SW 1271 (cell line): ENCODE measurements around the gene SPRR2G.
"Not testable (repeated sequence)": the region's sequence is repeated elsewhere in the genome, so short reads cannot be mapped to it uniquely, and the experiment has no call there.

Experiments
- DNase-seq, 2 experiments: peaks; one replicate each; lab custom pipeline; 2025; lab: John Stamatoyannopoulos, UW

SPRR2G gene

DNA sequence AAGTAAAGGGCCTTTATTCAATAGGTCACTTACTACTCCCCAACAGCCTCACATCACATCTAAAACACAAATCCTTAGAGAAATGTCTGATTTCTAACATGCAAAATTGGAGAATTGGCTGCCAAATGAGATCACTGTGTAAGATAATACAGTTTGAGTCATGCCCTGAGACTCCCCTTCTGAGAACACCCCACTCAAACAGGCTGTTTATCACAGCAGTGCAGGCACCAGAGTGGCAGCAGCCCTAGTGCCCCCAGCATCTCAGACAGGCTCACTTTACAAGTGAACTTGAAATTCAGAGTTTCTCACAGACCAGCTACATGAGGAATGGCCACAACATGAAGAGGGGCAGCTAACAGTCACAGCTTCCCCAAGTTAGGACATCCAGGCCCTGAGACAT, 35.4 kb downstream of the SPRR2G start:
- DNase-seq: not testable (repeated sequence)

DNA sequence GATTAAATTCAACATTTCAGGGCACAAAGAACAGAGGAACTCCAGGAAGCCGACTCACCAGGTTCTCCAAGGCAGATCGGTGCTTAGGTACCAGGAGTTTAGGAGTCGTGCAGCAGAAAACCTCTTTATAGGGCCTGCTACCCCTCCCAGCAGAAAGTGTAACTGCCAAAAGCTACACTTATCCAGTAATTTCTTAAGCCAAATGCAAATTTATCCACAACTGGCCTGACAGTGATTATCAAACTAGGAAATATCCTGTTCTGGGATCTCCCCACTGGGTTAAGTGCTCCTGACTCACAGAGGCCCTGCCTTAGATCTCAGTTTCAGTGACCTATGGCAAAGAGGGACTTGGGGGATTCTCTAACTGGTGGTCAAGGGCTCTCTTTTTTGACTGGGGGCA, 37.3 kb downstream of the SPRR2G start, which contains the start of gene SPRR2F:
Gene SPRR2F (minus strand): TSS at position 101 of the 400 bp plus-strand sequence. CDS start 783 bp downstream, outside the sequence.
- DNase-seq: no peak

DNA sequence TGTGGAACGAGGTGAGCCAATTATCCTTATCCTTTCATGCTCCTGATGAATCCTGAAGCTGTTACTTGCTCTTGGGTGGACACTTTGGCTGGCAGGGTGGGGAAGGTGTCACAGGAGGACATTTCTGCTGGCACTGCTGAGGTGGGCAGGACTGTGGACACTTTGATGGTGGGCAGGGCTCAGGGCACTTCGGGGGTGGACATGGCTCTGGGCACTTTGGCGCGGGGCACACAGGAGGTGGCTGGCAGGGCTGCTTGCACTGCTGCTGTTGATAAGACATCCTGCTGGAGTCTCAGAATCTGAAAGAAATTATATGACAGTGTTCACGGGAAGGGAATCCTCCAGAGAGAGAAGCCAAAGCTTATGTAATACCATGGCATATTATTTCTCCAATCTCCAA, 38.2 kb downstream of the SPRR2G start:
- DNase-seq: not testable (repeated sequence)

DNA sequence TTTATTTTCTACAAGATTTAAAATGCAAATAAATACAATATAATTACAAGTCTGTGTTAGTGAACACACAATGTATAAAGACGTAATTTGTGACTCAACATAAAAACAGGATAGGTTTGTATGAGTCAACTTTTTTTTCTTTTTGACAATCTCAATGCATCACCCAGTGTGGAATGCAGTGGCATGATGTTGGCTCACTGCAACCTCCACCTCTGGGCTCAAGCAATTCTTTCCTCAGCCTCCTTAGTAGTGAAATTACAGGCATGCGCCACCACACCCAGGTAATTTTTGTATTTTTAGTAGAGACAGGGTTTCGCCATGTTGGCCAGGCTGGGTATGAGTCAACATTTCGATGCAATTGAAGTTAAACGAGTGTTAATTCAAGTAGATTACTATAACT, 50.4 kb downstream of the SPRR2G start:
- peak; percentile 6 to 63 for DNase-seq
